Neural progenitor cell (in vitro differentiated cells): ENCODE results near the gene MGRN1.

Experiments used
- EZH2phosphoT487 ChIP-seq: fragments of 200-600 bp; sonication (generic); IDR thresholded peaks from 2 replicates; pipeline ENCODE4 v1.6.1; 2017; ENCODE audit warnings: antibody characterized with exemption
- TF ChIP-seq, protein P1 (sequence below): fragments of 200-600 bp; sonication (generic); IDR thresholded peaks from 2 replicates; pipeline ENCODE4 v1.5.1; 2017; ENCODE audit warnings: antibody characterized with exemption, mild to moderate bottlenecking

DNA sequence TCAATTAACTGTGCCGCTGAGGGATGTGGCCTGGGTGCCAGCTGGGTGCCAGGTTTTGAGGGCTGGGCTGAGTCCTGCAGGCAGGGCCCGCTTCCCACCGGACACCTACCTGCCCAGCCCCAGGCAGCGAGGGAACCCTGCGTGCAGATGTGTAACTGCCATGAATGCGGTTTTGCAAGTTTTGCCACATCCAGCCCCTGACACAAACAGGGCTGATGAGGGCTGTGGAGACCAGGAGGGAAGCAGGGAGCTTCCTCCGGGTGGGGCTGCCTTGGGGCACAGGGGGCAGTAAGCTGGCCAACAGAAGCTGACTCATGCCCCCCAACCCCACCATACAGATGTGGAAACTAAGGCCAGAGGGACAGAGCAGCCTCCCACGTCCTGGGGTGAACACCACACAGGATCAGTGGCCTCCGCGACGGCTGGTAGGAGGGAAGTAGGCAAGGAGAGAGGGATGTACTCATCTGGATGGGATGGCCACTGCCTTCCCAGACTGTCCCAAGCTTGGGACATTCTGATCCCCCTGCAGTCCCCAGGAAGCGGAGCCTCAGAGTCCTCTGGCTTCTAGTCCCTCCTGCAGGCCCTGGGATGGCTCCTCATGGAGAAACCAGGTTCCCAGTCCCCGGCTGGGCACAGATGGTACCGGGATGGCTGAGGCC lies 11.5 kb upstream of the MGRN1 start:
- TF ChIP-seq, protein P1, sequence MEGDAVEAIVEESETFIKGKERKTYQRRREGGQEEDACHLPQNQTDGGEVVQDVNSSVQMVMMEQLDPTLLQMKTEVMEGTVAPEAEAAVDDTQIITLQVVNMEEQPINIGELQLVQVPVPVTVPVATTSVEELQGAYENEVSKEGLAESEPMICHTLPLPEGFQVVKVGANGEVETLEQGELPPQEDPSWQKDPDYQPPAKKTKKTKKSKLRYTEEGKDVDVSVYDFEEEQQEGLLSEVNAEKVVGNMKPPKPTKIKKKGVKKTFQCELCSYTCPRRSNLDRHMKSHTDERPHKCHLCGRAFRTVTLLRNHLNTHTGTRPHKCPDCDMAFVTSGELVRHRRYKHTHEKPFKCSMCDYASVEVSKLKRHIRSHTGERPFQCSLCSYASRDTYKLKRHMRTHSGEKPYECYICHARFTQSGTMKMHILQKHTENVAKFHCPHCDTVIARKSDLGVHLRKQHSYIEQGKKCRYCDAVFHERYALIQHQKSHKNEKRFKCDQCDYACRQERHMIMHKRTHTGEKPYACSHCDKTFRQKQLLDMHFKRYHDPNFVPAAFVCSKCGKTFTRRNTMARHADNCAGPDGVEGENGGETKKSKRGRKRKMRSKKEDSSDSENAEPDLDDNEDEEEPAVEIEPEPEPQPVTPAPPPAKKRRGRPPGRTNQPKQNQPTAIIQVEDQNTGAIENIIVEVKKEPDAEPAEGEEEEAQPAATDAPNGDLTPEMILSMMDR = no peak
- no peak for TF ChIP-seq EZH2phosphoT487
